GM12878 (cell line): ENCODE data around the gene AOAH. TPM values are rescaled to one million over a fixed set of nuclear protein-coding genes. Genes with fewer than 3 reads are reported as not detected.

Source experiments
- ATAC-seq: fragments of 200-7000 bp; cut with Tn5 transposase; 3 replicates; pipeline ENCODE4 v1.9.1; 2020; ENCODE audit warnings: mild to moderate bottlenecking, moderate library complexity
- BruUV-seq: library from RNA; stranded (reverse); fragments of 400-500 nt; replicated peaks from 2 replicates; lab custom pipeline; 2021; lab: Mats Ljungman, UMichigan
- CTCF ChIA-PET: fragments of 300-600 bp; sonication (Branson Sonifier 250); formaldehyde crosslinking; extraction: SDS; loops from one replicate; lab custom pipeline; 2021; ENCODE audit warnings: inconsistent platforms; lab: Yijun Ruan, JAX
- POLR2A ChIA-PET: fragments of 350-600 bp; formaldehyde crosslinking; extraction: SDS; loops from one replicate; lab custom pipeline; 2021; ENCODE audit warnings: inconsistent platforms; lab: Charles Lee
- RAD21 ChIA-PET: fragments of 300-600 bp; sonication (Branson Sonifier 250); formaldehyde crosslinking; loops from one replicate; lab custom pipeline; 2023; ENCODE audit warnings: antibody characterized with exemption; ENCODE audit not compliant: unreplicated experiment; lab: Charles Lee
- SMC1A ChIA-PET: fragments of 300-600 bp; sonication (Branson Sonifier 250); formaldehyde crosslinking; loops from one replicate; lab custom pipeline; 2023; ENCODE audit not compliant: unreplicated experiment, uncharacterized antibody; lab: Charles Lee
- DNase-seq: peaks from one replicate; pipeline ENCODE4 v3.0.0-alpha.2; 2011; ENCODE audit warnings: low read depth, low spot score
- FAIRE-seq: peaks from 3 replicates; lab custom pipeline; 2011; peaks lifted over from hg19 to GRCh38; lab: Jason Lieb, UNC
- H2AFZ ChIP-seq: 2 replicates; pipeline ENCODE4 v1.6.0; 2011; ENCODE audit warnings: low read depth, low read length, control low read depth; ENCODE audit not compliant: control insufficient read depth
- H3K27ac ChIP-seq: 2 replicates; pipeline ENCODE4 v1.5.1; 2011; ENCODE audit warnings: control low read depth; ENCODE audit not compliant: control insufficient read depth, insufficient read depth
- H3K27me3 ChIP-seq, 2 experiments: replicated peaks in 1 of 2; 2 replicates each; pipeline versions ENCODE4 v1.6.0 to v1.6.1; 2011; ENCODE audit warnings: low read length in 1 of 2; ENCODE audit not compliant: control insufficient read depth in 2 of 2, insufficient read depth in 2 of 2
- H3K36me3 ChIP-seq, 2 experiments: 2 replicates each; pipeline ENCODE4 v1.5.1; 2011; ENCODE audit warnings: low read length in 1 of 2; ENCODE audit not compliant: control insufficient read depth in 2 of 2, insufficient read depth in 2 of 2
- H3K4me1 ChIP-seq: 2 replicates; pipeline ENCODE4 v1.6.1; 2011; ENCODE audit warnings: mild to moderate bottlenecking, low read length, moderate library complexity, mixed read lengths; ENCODE audit not compliant: control insufficient read depth, insufficient read depth
- H3K4me2 ChIP-seq: 2 replicates; pipeline ENCODE4 v1.6.0; 2011; ENCODE audit warnings: control low read depth; ENCODE audit not compliant: control insufficient read depth, insufficient read depth
- H3K4me3 ChIP-seq: fragments of 200-600 bp; sonication (generic); 2 replicates; pipeline ENCODE4 v1.5.1; 2016
- H3K79me2 ChIP-seq: 2 replicates; pipeline ENCODE4 v1.6.0; 2011; ENCODE audit warnings: low read length; ENCODE audit not compliant: control insufficient read depth, insufficient read depth
- H3K9ac ChIP-seq: 2 replicates; pipeline ENCODE4 v1.8.0; 2011; ENCODE audit warnings: low read length, control low read depth, mixed read lengths; ENCODE audit not compliant: control insufficient read depth, insufficient read depth
- H3K9me3 ChIP-seq: replicated peaks from 3 replicates; pipeline ENCODE4 v1.5.1; 2011; ENCODE audit warnings: mild to moderate bottlenecking, low read length; ENCODE audit not compliant: control insufficient read depth, insufficient read depth
- H4K20me1 ChIP-seq: 2 replicates; pipeline ENCODE4 v1.6.0; 2011; ENCODE audit not compliant: control insufficient read depth, insufficient read depth
- E4F1 ChIP-seq: fragments of 450-650 bp; IDR thresholded peaks from 2 replicates; pipeline ENCODE4 v1.6.1; 2018; ENCODE audit warnings: borderline replicate concordance, mild to moderate bottlenecking; ENCODE audit not compliant: partially characterized antibody
- EZH2 ChIP-seq: IDR thresholded peaks from 2 replicates; pipeline ENCODE4 v1.6.1; 2012; ENCODE audit warnings: low read depth, mild to moderate bottlenecking, control low read depth, inconsistent platforms, low read length, borderline replicate concordance; ENCODE audit not compliant: control insufficient read depth
- IRF3 ChIP-seq: fragments of 450-650 bp; IDR thresholded peaks from 2 replicates; pipeline ENCODE4 v1.6.1; 2014; ENCODE audit warnings: mild to moderate bottlenecking
- PRDM15 ChIP-seq: fragments of 450-650 bp; formaldehyde crosslinking; IDR thresholded peaks from 2 replicates; pipeline ENCODE4 v1.4.0; 2020; ENCODE audit warnings: mild to moderate bottlenecking, moderate library complexity
- RAD21 ChIP-seq: IDR thresholded peaks from 2 replicates; pipeline ENCODE4 v1.6.1; 2011; ENCODE audit warnings: mild to moderate bottlenecking, low read depth, low read length, moderate library complexity; ENCODE audit not compliant: insufficient read depth
- WGBS: methylation state at CpG from one replicate; pipeline ENCODE4 v1.1.6; 2016; ENCODE audit warnings: low lambda C conversion rate; ENCODE audit not compliant: insufficient replicate concordance, insufficient coverage; ENCODE audit errors: missing lambda C conversion rate; 5-methylcytosine and 5-hydroxymethylcytosine counted together
- in situ Hi-C: fragments of 300-500 bp; cut with MboI; formaldehyde crosslinking; loops from 9 replicates; pipeline ENCODE4 v1.14.3; 2018; ENCODE audit warnings: mixed read lengths
- intact Hi-C: fragments of 100-400 bp; cut with micrococcal nuclease; formaldehyde crosslinking; loops from one replicate; pipeline ENCODE4 v1.14.2; 2022; ENCODE audit not compliant: unreplicated experiment
- polyA plus RNA-seq, 11 experiments: library from polyadenylated mRNA; depleted of rRNA in 4 of 11; unstranded in 6 of 11; stranded (reverse) in 5 of 11; fragments of >200 nt; fragmentation: Nextera tagmentation in 4 of 11; fragmentation: Illumina TruSeq in 1 of 11; extraction: Ambion mirVana in 4 of 11; extraction: Trizol in 1 of 11; gene quantifications; 1 replicate in 1 of 11; 2 replicates in 10 of 11; pipeline versions ENCODE4 v1.2.1 to v1.2.3, GENCODE V29; 2011 to 2016; ENCODE audit warnings: inconsistent platforms in 2 of 11, missing spikeins in 2 of 11, low read depth in 1 of 11
- total RNA-seq, 4 experiments: library from RNA; depleted of rRNA in 3 of 4; stranded (reverse); fragments of >200 nt in 3 of 4; fragmentation: Illumina TruSeq in 1 of 4; extraction: Trizol in 1 of 4; gene quantifications; 2 replicates each; pipeline versions ENCODE4 v1.2.1 to v1.2.3, GENCODE V29; 2013 to 2021

Gene AOAH
- total and polyA plus RNA-seq, 10 of the 15 experiments (the other 5 are each of a cell fraction or from before 2014, with no cell fraction given), result 0.32 to 2.8 (median 1.4) TPM

- FAIRE-seq, result no peak
- no peaks in the 10 kb centered on the region for H4K20me1 ChIP-seq
- in situ Hi-C loops, result no loop called here
- ATAC-seq, result no peak
- TF ChIP-seq IRF3 (no peak), PRDM15 (CRISPR knock-in tag) (no peak), RAD21 (no peak), EZH2 (no peak), E4F1 (no peak)
- H2AFZ ChIP-seq, result no peak overlapping the region
- no peak overlapping the region for H3K9ac ChIP-seq
- CTCF ChIA-PET, result no interaction called here
- RAD21 ChIA-PET, result no interaction called here
- H3K36me3 ChIP-seq, result no peaks in the 10 kb centered on the region
- no peaks in the 10 kb centered on the region; the same call in 2 of the 3 replicates for H3K9me3 ChIP-seq
- H3K4me2 ChIP-seq, result no peak overlapping the region
- no peaks in the 10 kb centered on the region for H3K4me1 ChIP-seq
- no TSS peak for BruUV-seq
- H3K27me3 ChIP-seq, result no peaks in the 10 kb centered on the region
- no peak for DNase-seq
- POLR2A ChIA-PET, result interaction anchor here (0.5 kb wide), 1 partner anchor 145 kb away, joined by 5 read pairs; no protein-coding TSS in a partner anchor
- SMC1A ChIA-PET, result no interaction called here
- H3K79me2 ChIP-seq, result no peaks in the 10 kb centered on the region
- intact Hi-C loops, result no loop called here
- no peak overlapping the region for H3K27ac ChIP-seq
- no peak overlapping the region for H3K4me3 ChIP-seq
- 51% methylated on average over 3 of the region's 3 CpGs for WGBS
Observed at GRCh38 chr7:36710186-36710791, 14.0 kb downstream of the AOAH start.
